Stimulated activated CD8-positive, alpha-beta memory T cell treated with anti-CD3 and anti-CD28 coated beads, Interleukin-7, amount 100 ng/mL, for 4 hours (primary cell): Measurements from ENCODE around the gene LZTS2.
A peak's percentile ranks its signal among the peaks of the same experiment; 100 is the strongest.

Experiments
- DNase-seq, 2 donors: peaks; one replicate each; pipeline ENCODE4 v3.0.0-alpha.2; 2020; ENCODE audit warnings: low read depth in 2 of 2

The LZTS2 gene

DNA sequence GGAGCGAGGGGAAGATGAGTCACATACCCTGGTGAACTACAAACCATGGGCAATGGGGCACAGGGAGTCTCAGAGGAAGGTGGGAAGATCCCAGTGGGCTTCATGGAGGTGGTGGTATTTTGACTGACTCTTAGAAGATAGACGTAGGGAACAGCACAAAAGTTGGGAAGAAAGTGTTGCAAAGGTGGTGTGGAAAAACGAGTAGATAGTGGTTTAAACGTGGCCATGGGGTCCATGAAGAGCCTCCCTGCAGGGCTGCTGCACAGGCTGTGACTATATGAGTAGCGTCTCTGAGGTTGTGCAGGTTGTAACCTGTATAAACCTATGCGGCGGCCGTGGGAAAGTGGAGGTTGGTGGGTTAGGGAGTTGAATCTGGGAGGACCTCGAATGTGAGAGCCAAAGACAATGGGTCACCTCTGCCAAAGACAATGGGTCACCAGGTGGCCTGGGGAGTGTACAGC is 13.8 kb downstream of the LZTS2 start:
- DNase-seq = no peak

DNA sequence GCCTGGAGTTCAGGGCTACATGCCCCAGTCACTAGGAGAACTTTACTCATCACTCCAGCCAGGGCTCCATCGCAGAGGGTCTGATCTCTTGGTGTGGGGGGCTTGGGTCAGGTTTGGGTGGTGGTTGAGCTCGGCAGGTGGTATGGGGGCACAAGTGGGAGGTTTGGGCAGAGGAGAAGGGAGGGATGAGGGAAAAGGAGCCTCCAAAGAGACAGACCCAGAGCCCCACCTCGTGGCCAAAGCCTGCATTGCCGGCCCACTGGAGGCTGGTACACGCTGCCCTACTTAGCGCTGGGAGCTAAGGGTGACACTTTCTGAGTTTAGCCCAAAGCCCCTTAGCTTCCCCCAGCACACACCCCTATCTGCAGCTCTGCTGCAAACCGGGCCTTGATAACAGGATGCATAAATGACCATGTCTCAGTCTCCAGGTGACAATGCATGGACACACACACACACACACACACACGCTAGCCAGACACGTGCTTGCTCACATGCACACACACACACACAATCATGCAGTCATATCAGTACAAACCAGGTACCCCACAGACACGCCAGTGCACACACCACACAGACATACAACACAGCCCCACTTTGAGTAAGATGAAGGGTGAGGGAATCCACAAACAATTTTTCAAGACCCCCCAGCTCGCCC is 14.7 kb downstream of the LZTS2 start:
- DNase-seq = peak in 1 of 2 donors; percentile 58

DNA sequence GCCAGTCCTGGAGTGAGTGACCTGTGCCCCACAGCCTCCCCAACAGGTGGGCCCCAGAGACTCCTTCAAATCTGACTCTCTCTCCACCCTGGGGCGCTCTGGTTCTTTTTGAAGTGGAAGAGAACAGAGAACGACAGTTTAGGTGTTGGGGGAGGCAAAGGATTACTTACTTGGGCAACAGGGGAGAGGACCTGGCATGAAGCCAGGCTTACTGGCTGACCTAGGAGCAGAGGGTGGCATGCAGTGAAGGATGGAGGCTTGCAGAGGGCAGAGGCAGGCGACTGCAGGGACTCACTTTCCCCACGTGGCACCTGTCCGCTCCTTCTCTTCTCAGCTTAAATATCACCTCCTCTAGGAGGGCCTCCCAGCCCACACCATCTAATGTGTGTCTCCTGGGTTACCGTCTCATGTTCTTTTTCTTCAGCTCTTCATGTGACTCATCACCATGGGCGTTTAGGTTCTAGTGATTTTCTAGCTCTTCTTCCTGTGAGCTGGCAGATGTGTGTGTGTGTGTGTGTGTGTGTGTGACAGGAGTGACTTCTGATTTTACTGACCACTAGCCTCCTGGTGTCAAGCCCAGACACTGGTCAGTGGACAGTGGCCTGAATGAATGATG is 15.5 kb downstream of the LZTS2 start:
- DNase-seq = no peak

DNA sequence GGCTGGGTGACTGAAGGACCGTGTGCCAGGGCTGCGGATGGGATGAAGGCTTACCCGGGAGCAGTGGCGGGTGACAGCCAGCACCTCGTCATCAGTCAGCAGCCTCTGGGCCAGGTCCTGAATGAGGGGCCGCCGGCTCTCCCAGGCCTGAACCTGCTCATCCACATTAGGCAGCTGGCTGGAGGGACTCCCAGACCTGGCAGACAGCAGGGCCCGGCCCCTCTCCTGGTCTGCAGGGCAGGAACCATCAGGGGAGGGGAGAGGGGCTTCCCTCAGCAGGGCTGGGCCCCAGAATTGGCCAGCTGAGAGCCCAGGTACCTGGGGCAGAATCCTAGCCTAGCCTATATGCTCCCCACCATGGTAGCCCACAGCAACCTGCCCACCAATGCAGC is 16.0 kb downstream of the LZTS2 start:
- no peak for DNase-seq

DNA sequence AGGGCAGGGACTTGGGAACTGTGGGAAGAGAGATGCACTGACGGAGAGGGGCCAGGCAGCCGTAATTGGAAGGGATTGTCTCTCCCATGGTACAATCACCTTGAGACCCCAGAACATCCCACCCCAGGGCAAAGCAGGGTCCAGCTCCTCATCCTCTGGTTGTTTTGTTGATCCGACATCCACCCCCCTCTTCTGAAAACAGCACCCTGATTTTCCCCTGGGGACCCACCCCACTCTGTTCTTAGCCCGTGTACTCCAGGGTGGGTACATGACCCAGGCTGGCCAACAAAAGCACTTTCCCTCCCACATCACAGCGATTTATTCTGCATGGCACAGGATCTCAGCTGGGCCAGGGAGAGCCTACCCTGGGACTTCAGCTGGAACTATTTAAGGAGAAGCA is 17.2 kb downstream of the LZTS2 start:
- no peak for DNase-seq

DNA sequence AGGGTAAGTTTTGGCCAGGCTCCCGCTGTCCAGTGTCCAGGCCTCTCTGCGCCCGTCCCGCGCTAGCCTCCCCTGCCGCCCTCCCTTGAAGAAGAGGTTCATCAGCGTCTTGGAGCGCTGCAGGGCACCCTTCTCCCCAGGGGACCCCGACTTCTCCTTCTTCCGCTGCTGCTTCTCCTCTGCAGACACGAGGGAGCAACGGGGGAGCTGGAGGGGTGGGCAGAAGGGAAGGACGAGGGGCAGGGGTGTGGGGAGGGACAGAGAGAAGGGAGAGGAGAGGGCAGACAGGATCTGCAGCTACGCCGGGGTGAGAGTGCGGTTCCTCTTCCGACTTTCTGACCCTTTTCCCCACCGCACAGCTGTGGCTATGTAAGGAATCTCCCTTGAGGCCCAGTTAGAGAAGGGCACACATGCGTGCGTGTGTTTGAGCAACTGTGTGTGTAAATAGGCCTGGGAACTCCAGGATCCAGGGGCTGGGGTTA is 18.6 kb downstream of the LZTS2 start:
- DNase-seq = no peak

DNA sequence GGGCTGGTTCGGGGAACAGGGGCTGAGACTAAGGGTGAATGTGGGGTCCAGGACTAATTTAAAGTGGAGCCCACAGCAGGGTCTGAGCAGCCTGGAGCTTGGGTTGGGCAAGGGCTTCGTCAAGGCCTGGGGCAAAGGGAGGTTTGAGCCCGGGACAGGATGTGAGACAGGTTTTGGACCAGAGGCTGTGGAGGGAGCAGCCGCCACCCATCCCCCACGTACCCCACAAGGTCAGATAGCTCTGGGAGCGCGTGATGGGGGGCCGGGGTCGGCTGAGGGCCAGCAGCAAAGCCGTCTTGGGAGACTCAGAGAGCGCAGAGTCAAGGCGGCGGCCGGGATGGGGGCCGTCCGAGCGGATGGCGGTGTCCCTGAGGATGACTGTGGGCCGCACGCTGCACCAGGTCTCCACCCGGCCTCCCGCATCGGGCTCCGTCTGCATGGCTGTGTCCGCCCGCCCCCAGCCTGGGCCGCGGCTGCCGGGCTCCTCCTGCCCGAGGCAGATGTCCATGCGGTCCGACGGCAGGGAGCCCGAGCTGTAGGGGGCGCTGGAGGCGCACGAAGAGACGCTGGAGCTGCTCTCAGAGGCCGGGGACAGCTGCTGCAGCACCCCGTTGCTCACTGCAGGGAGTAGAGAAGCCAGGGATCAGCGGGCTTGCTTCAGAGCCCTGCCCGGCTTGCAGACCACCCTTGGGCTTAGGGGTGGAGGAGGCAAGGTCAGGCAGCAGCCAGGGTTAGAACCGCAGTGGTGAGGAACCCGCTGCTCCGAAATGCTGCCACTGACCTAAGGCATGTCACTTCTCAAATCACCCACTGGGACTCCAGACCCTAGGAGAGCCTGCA is 19.2 kb downstream of the LZTS2 start:
- DNase-seq = peak in 1 of 2 donors; percentile 58

DNA sequence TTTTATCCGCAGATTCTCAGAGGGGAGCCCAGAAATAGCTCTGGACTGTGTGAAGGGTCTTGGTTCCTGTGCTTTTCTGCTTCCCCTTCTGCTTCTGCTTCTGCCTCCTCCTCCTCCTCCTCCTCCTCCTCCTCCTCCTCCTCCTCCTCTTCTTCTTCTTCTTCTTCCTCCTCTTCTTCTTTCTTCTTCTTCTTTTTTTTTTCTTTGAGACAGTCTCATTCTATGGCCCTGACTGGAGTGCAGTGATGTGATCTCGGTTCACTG is 19.8 kb downstream of the LZTS2 start:
- no peak for DNase-seq

DNA sequence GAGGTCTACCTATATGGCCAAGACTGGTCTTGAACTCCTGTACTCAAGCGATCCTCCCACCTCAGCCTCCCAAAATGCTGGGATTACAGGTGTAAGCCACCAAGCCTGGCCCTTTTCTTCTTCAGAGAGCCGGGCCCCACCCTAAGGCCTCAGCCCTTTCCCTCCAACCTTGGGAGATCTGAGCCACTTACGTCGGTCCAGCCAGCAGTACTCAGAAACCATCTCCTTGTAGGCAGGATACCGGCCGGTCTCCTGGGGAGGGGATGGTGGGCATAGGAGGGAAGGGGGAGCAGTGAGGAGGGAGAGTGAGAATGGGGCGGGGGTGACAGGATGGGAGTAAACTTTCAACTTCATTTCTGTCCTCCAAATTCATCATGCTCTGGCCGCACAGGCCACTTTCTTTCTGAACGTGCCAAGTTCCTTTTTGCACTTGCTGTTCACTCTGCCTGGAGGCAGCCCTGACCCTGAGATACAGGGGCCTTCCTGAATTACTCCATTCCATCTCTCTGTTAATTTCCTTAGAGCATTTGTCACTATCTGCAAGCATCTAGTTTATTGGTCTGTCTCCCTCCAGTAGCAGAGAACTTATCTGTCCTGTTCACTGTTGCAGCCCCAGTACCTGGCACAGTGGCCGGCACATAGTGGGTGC is 20.9 kb downstream of the LZTS2 start:
- no peak for DNase-seq

DNA sequence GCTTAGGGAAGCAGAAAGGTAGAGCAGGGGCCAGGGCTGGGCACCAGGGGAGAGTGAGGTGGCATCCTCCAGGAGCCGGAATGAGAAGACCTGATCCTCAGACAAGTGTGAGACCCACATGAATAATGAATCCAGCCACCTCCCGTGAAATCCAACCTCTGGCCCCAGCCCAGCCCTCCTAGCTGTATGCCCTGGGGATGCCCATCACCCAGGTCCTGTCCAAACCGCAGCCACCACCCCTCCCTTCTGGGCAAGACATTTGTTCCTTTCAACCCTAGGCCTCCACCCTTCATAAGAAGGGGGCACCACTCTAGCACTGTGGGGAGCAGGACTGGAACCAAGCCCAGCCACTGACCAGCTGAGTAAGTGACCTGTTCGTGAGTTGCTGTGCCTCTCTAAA is 21.6 kb downstream of the LZTS2 start:
- no peak for DNase-seq

DNA sequence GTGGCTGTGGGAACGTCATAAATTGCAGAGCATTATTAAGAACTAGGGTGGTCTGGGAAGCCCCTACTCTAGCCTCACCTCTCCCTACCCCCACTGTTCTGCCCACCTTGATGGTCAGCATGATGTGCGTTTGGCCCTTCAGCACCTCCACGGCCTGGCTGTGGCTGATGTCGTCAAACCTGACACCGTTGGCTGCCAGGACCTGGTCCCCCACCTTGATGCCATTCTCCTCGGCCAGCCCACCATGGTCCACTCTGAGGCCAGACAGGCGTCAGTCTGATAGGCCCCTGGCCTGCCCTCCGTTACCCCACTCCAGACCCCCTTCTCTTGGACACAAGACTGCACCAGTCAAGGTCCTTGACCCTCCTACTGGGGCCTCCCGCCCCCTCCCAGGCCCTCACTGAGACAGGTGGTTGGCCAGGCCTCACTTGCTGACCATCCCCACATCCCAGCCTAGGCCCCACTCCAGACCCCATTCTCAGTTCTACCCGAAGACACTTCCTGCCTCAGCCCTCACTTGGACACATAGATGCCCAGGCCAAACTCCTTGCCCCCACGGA is 22.2 kb downstream of the LZTS2 start:
- DNase-seq = no peak

DNA sequence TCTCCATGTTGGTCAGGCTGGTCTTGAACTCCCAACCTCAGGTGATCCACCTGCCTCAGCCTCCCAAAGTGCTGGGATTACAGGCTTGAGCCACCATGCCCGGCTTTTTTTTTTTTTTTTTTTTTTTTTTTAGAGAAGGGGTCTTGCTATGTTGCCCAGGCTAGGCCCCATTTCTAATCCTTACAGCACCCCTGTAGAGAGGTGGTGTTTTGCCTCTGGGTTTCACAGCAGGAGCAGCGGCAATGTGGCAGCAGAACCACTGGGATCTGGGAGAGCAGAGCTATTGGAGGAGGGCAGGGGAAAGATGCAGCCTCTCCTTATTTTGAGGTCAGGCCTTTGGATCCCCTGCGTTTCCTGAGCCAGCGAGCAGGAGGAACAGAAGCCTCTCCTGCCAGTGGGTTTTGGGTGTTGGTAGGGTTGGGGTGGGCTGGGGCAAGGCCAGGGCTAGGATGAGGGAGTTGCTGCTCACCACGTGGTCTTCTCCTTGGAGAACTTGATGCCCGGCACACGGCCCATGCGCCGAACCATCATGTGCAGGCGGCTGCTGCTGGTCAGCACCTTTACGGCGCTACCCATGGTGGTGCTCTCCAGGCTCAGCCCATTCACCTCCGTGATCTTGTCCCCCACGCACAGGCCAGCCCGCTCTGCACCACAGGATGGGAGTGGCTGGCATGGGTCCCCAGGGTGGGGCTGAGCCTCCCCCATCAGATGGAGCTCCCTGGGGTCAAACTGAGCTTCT is 23.5 kb downstream of the LZTS2 start:
- no peak for DNase-seq

DNA sequence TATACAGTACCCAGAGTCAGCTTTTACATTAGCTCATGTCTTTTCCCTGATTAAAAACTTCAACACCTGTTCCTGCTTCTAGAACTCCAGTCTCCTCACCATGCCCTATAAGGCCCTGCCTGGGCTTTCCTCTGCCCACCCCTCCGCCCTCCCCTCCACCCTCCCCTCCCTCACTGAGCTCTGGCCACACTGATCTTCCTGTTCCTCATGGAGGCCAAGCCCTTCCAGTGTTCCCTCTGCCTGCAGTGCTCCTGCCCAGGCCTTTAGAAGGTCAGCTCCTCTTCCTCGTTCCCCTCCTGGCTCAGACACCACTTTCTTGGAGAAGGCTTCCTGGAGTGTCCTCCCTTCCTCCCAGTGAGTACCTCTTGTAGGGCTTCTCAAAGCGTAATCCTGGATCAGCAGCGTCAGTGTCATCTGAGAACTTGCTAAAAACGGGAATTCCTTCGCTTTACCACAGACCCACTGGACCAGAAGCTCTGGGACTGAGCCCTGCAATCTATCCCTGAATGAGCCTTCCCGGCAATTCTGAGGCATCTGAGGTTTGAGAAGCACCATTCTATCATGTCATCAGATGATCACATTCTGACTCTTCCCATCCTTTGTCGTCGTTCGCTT is 27.6 kb downstream of the LZTS2 start:
- no peak for DNase-seq

DNA sequence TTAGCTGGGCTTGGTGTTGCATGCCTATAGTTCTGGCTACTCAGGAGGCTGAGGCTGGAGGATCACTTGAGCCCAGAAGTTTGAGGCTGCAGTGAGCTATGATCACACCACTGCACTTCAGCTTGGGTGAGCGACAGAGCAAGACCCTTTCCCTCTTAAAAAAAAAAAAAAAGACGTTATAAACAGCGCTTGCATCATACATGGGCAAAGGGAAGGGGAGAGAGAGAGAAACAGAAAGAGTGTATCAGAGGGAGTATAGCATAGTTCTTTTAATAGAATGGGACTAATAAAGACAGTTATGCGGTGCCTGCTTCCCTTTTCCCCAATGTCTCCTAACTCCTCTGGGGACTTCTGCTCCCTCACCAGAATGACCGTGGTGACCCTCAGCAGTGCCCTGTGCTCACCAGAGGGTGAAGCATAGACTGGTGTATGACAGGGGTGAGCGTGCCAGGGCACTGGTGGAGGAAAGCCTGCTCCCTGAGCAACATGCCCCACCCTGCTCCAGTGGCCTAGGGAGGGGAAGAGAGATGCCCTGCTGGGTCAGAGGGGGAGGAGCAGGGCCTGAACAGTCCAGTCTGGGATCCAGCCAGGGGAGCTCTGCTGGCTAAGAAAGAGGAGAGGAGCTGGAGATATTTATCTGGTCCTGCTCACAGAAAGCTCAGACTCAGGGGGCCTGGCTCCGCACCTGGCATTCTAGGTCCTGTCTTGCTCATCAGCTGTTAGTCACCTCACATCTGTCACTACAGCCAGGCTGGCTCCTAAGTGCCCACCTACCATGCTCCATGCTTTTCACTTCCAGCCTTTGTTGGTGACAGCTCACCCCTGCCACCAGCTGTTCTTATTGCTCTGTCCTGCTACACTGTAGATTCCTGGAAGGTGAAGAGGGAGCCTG is 29.1 kb downstream of the LZTS2 start:
- DNase-seq = no peak

DNA sequence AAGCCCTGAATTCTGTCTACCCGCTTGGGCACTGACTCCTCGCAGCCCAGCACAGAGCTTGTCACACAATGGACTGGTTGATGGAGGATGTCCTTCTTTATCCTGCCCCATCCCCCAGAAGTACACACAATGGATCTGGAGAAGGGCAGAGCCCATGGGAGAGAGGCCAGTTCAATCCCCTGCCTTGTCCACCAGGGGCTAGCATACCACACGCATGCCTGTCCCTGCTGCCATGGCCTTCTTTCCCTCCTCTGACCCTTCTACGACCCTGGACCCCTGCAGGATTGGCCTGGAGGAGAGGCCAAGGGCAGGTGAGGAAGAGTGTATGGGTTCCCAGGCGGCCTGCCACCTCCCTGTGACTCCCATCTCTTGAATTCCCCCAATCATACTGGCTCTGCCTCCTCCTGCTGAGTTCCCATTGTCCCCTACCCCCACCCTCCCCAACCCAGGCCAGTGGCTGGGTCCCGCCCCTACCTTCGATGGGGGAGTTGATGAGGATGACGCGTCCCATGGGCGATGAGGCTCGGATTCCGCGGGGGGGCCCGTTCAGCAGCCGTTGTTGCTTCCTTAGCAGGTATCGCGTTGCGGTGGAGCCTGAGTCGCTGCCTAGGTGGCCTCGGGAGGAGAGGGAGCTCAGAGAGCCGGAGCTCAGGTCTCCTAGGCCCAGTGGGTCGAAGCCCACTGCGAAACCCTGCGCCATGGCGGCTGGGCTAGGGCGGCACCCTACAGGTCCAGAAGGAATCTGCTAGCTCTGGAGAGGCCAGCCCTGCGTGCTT is 30.1 kb downstream of the LZTS2 start:
- no peak for DNase-seq

DNA sequence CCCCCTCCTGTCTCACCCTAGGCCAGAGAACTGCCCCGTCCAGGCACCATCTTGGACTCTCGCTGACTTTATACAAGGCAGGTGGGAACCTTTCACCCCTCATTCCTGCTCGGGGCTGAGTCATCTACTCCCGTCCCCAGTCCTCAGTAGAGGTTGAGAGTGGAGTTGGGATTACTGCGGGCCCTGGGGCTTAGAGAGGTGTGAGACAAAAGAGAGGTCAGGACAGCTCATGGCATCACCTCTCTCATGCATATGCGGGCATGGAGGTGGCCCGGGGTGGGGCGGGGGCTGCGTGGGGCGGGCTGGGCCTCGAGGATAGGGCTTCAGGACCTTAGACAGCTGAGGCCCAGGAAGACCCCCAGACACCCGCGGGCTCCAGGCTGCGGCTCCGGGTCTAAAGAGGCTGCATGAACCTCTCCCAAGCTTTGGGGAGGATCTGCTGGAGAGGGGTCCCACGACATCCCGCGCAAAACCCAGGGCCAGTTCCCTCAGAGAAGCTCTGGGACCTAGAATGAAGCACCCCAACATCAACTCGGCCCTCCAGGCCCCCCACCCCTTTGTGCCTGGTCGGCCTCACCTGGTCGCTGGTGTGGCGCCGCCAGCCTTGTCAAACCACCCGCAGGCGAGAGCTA is 31.0 kb downstream of the LZTS2 start:
- DNase-seq = no peak

DNA sequence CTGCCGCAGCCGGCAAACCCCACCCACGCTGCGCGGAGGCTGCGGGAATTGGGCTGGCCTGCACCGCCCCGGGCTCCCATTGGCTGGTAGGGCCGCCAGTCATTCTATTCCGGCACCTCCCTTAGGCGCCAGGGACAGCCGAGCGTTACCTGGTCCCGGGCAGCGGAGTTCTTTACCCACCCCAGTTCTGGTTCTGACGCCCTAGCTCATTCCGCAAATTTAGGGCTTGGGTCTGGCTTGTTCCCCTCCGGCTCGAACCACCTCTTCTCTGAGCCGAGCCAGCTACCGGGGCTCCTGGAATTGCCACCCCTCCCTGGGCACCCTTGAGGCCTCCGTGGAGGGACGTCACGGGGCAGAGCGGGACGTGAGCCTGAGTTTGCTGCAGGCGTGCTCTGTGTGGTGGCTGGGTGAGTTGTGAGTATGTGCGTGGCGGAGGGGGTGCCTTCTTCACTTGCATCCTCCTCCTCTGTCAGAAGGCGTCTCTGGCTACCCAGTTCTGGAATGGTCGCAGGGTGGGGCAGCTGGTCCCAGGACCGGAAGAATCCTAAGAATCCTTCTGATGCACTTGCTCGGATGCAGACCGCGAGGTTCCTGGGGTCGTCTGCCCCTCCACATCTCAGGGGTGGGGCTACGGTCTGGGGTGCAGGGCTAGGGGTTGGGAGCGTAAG is 31.7 kb downstream of the LZTS2 start, which contains the start of the genes PDZD7 and SFXN3:
TSS of gene PDZD7 (minus strand) at position 2 of the 668 bp plus-strand sequence. CDS start 910 bp downstream, outside the sequence.
TSS of gene SFXN3 (plus strand) at position 107 of the 668 bp plus-strand sequence. CDS start 3,461 bp downstream, outside the sequence.
- DNase-seq = peak; percentile 89 to 96
